Breast epithelium (tissue), 4 donors: ENCODE measurements around the gene SLC23A2. TPM values are rescaled to one million over a fixed set of nuclear protein-coding genes. Genes with fewer than 3 reads are reported as not detected.

ENCODE experiments used
- DNase-seq, 2 donors: peaks; one replicate each; pipeline ENCODE4 v3.0.0-alpha.2; 2019; ENCODE audit warnings: low spot score in 2 of 2
- H3K27ac ChIP-seq, 2 donors: fragments of 200-600 bp; sonication (generic) in 1 of 2; one replicate each; pipeline ENCODE4 v1.5.1; 2016 to 2019; ENCODE audit warnings: mild to moderate bottlenecking in 1 of 2
- H3K27me3 ChIP-seq, 2 donors: fragments of 200-600 bp; sonication (generic) in 1 of 2; one replicate each; pipeline versions ENCODE4 v1.5.1 to v1.6.0; 2017 to 2019; ENCODE audit warnings: control low read depth in 1 of 2, mild to moderate bottlenecking in 1 of 2
- H3K36me3 ChIP-seq: fragments of 200-600 bp; one replicate; pipeline ENCODE4 v1.5.1; 2019
- H3K4me1 ChIP-seq, 2 donors: fragments of 200-600 bp; sonication (generic); one replicate each; pipeline ENCODE4 v1.5.1; 2016 to 2019; ENCODE audit warnings: control low read depth in 1 of 2
- H3K4me3 ChIP-seq, 3 donors: fragments of 200-600 bp; sonication (generic); 1 replicate in 2 of 3; 2 replicates in 1 of 3; pipeline ENCODE4 v1.5.1; 2016 to 2019; ENCODE audit warnings: mild to moderate bottlenecking in 3 of 3, moderate library complexity in 2 of 3
- H3K9me3 ChIP-seq, 2 donors: fragments of 200-600 bp; sonication (generic) in 1 of 2; one replicate each; pipeline ENCODE4 v1.5.1; 2016 to 2019; ENCODE audit warnings: control low read depth in 1 of 2
- POLR2A ChIP-seq: fragments of 450-650 bp; IDR thresholded peaks from one replicate; pipeline ENCODE4 v1.6.1; 2016; ENCODE audit warnings: antibody characterized with exemption, mild to moderate bottlenecking, moderate library complexity
- POLR2AphosphoS5 ChIP-seq, 3 donors: sonication (generic); formaldehyde crosslinking; IDR thresholded peaks; one replicate each; pipeline ENCODE4 v1.6.1; 2017; ENCODE audit warnings: antibody characterized with exemption in 3 of 3
- intact Hi-C: fragments of 100-400 bp; cut with DNase I; formaldehyde crosslinking; loops from one replicate; pipeline ENCODE4 v1.15.1; 2023; ENCODE audit warnings: low total_unique reads
- total RNA-seq, 3 donors: library from RNA; depleted of rRNA; stranded (reverse); fragments of >200 nt; gene quantifications; one replicate each; pipeline ENCODE4 v1.1.0, GENCODE V29; 2016
- TF ChIP-seq, protein P1 (sequence below), 3 donors: fragments of 450-650 bp; IDR thresholded peaks; one replicate each; pipeline ENCODE4 v1.5.1; 2016 to 2017; ENCODE audit warnings: antibody characterized with exemption in 3 of 3, mild to moderate bottlenecking in 3 of 3, moderate library complexity in 3 of 3

The SLC23A2 gene
- total RNA-seq, 3 donors from 2014 or later, result 14.6 to 18.6 (median 15.4) TPM

DNA sequence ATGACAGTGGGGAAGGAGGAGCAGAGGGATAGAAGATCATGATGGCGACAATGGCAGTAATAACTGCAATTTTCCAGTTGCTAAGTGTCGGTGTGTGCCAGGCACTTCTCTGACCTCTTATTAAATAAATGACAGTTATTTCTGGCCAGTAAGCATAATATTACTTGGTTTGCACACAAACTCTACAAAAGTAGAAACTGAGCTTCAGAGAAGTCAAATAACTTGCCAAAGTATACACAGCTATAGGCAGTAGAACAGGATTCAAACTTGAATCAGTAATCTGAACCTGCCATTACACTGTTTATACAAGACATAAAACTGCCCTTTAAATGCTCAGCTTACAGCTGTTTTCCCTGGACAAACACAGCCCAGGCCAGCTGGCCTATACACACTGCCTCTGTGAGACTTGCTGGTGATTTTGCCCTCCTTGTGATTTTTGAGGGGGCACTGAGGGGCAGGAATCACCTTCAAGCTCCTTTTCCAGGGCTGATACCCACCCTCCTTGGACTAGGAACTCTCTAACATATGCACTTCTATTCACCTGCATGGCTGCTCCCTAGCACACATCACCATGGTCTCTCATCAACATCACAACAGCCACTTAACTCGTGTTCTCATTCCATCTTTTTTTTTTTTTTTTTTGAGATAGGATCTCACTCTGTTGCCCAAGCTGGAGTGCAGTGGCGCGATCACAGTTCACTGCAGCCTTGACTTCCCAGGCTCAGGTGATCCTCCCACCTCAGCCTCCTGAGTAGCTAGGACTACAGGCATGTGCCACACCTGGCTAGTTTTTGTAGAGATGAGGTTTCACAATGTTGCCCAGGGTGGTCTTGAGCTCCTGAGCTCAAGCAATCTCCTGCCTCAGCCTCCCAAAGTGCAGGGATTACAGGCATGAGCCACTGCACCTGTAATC lies 63.6 kb downstream of the SLC23A2 start:
- Histone ChIP-seq H3K27ac (no peak overlapping the region), H3K9me3 (no peaks in the 10 kb centered on the region), H3K4me1 (no peaks in the 10 kb centered on the region), H3K36me3 (no peaks in the 10 kb centered on the region), H3K27me3 (no peaks in the 10 kb centered on the region), H3K4me3 (no peak overlapping the region)
- no peak for TF ChIP-seq POLR2A
- TF ChIP-seq, protein P1, sequence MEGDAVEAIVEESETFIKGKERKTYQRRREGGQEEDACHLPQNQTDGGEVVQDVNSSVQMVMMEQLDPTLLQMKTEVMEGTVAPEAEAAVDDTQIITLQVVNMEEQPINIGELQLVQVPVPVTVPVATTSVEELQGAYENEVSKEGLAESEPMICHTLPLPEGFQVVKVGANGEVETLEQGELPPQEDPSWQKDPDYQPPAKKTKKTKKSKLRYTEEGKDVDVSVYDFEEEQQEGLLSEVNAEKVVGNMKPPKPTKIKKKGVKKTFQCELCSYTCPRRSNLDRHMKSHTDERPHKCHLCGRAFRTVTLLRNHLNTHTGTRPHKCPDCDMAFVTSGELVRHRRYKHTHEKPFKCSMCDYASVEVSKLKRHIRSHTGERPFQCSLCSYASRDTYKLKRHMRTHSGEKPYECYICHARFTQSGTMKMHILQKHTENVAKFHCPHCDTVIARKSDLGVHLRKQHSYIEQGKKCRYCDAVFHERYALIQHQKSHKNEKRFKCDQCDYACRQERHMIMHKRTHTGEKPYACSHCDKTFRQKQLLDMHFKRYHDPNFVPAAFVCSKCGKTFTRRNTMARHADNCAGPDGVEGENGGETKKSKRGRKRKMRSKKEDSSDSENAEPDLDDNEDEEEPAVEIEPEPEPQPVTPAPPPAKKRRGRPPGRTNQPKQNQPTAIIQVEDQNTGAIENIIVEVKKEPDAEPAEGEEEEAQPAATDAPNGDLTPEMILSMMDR (IDR thresholded peaks at IDR 0.05), result no peak
- no peak for TF ChIP-seq POLR2AphosphoS5 (IDR thresholded peaks at IDR 0.05)
- DNase-seq, result no peak
- intact Hi-C loops, result no loop called here

DNA sequence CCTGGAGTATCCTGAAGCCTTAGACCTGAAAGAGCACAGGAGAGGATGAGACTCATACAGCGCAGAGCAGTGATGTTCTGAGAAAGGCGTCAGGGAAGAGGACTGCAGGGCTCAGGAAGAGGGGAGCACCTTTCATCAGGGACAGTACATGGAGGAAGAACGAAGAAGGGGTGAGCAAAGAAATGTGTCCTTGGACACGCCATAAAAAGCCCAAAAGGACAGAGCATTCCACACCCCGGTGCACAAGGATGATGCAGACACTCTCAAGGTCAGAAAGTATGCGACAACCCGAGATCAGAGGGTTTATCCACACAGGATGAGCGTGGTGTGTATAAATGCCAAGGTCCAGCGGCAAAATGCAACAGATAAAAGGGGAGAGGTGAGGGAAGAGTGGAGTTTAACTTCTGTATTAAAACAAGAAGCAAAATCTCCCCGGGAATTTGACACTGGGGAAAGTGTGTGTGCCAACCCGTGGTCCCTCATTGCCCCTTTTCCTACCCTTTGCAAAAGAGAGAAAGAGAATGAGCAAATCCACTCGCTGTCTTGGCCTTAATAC lies 64.4 kb downstream of the SLC23A2 start:
- no peaks in the 10 kb centered on the region for H3K4me1 ChIP-seq
- intact Hi-C loops, result no loop called here
- H3K4me3 ChIP-seq, result no peak overlapping the region
- H3K9me3 ChIP-seq, result no peaks in the 10 kb centered on the region
- no peaks in the 10 kb centered on the region for H3K27me3 ChIP-seq
- TF ChIP-seq, protein P1 (IDR thresholded peaks at IDR 0.05), result no peak
- TF ChIP-seq POLR2AphosphoS5 (IDR thresholded peaks at IDR 0.05) (no peak), POLR2A (no peak)
- H3K27ac ChIP-seq, result no peak overlapping the region
- no peak for DNase-seq
- no peaks in the 10 kb centered on the region for H3K36me3 ChIP-seq

DNA sequence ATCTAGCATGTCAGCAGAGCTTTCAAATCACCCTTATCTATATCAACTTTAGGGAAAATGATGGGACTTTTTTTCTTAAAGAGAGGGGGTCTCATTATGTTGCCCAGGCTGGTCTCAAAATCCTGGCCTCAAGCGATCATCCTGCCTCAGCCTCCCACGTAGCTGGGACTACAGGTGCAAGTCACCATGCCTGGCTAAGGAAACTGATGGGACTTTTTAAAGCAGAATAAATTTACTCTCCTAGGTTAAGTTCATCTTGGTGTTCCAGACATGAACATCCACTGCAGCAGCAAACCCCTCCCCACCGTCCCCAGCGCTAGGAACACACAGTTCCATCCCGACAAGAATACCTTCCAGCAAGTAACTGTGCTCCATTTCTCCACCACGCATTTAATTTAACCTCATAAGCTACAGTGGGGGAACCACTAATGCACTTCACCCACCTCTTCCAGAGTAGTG lies 64.9 kb downstream of the SLC23A2 start:
- no peak for DNase-seq
- no peak overlapping the region for H3K27ac ChIP-seq
- no peak overlapping the region for H3K4me3 ChIP-seq
- TF ChIP-seq, protein P1 (IDR thresholded peaks at IDR 0.05), result no peak
- TF ChIP-seq POLR2AphosphoS5 (IDR thresholded peaks at IDR 0.05) (no peak), POLR2A (no peak)
- H3K36me3 ChIP-seq, result no peaks in the 10 kb centered on the region
- intact Hi-C loops, result no loop called here
- no peaks in the 10 kb centered on the region for H3K27me3 ChIP-seq
- no peaks in the 10 kb centered on the region for H3K4me1 ChIP-seq
- H3K9me3 ChIP-seq, result no peaks in the 10 kb centered on the region

DNA sequence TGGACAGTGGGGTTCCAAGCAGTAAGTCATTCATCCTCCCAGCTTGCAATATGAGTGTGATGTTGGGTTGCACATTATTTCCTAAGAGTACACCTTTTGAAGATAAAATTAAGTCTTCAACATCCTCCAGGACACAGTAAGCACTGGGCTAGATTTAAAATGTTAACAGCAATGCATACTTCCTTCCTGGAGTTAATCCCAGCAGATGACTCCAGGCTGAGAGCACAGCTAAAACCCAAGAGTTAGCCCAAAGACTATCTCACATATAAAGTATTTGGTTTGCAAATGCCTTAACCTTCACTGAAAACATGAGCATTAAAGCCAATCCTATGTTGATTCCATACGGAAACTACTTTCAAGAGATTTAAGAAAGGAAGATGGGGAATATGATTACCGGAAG lies 69.2 kb downstream of the SLC23A2 start:
- intact Hi-C loops, result no loop called here
- TF ChIP-seq POLR2AphosphoS5 (IDR thresholded peaks at IDR 0.05) (no peak), POLR2A (no peak)
- TF ChIP-seq, protein P1 (IDR thresholded peaks at IDR 0.05), result no peak

More for the DNA sequence above, 69.2 kb downstream of the SLC23A2 start:
- Histone ChIP-seq H3K4me3 (no peak overlapping the region), H3K27me3 (no peaks in the 10 kb centered on the region), H3K4me1 (no peaks in the 10 kb centered on the region), H3K36me3 (no peaks in the 10 kb centered on the region), H3K27ac (no peak overlapping the region), H3K9me3 (no peaks in the 10 kb centered on the region)
- DNase-seq, result no peak
